ENCODE measurements around the gene TXNDC16. TPM values are rescaled to one million over a fixed set of nuclear protein-coding genes. Genes with fewer than 3 reads are reported as not detected.
A peak's percentile ranks its signal among the peaks of the same experiment; 100 is the strongest.
"Not testable (repeated sequence)": the region's sequence is repeated elsewhere in the genome, so short reads cannot be mapped to it uniquely, and the experiment has no call there.

The TXNDC16 gene
- total RNA-seq, 1 experiment from 2014 or later, result 13.2 TPM

DNA sequence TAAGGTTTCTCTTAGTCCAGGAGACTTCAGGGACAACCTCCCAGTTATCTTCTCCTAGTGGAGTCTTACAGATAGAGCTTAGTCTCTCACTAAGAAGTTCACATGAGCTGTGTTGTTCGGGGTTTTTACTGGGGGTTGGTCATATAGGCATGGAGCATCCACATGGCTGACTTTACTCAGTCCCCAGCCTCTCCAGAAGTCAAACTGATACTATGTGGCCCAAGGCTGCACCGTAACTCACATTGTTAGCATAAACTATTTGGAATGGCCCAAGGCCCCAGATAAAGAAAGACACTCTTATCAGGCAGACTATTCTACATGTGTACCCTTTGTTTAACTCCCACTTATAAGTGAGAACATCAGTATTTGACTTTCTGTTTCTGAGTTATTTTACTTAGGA, 23.6 kb upstream of the TXNDC16 start:
- Histone ChIP-seq H3T11ph (ENCODE audit: low read length) (no peak overlapping the region), H3K27me3 (ENCODE audit: insufficient read depth, low read length) (no peaks in the 10 kb centered on the region), H3K9me3 (ENCODE audit: control insufficient read depth, low read depth, low read length) (no peaks in the 10 kb centered on the region), H2BK15ac (ENCODE audit: low read depth, low read length) (no peak overlapping the region), H3K79me2 (ENCODE audit: insufficient read depth, low read length) (no peaks in the 10 kb centered on the region), H4K8ac (replicated peaks; ENCODE audit: insufficient read length, low read depth, low read length) (no peak overlapping the region), H4K20me1 (ENCODE audit: control insufficient read depth, insufficient read depth, insufficient read length) (no peaks in the 10 kb centered on the region), H4K5ac (ENCODE audit: insufficient read length, low read depth, low read length) (no peak overlapping the region), H2BK5ac (ENCODE audit: insufficient read length, low read length) (no peak overlapping the region), H3K4me1 (ENCODE audit: insufficient read depth, low read length) (no peaks in the 10 kb centered on the region), H3K14ac (ENCODE audit: insufficient read depth, low read length) (no peak overlapping the region), H2AFZ (ENCODE audit: low read length) (no peak overlapping the region), H2BK12ac (ENCODE audit: insufficient read length, low read depth, low read length) (no peak overlapping the region), H3K9ac (ENCODE audit: extremely low read depth, insufficient read length, low read length) (no peak overlapping the region), H3K18ac (ENCODE audit: insufficient read length, low read depth, low read length) (no peak overlapping the region), H3K56ac (ENCODE audit: insufficient read length, low read depth, low read length) (no peak overlapping the region), H4K91ac (ENCODE audit: insufficient read length, low read depth, low read length) (no peak overlapping the region), H3K23ac (ENCODE audit: insufficient read length, low read depth, low read length) (no peak overlapping the region), H3K27ac (ENCODE audit: insufficient read length, low read depth, low read length) (no peak overlapping the region), H3K23me2 (ENCODE audit: insufficient read length, low read depth, low read length, poor library complexity, severe bottlenecking) (no peaks in the 10 kb centered on the region), H3K4ac (ENCODE audit: low read depth, low read length) (no peak overlapping the region), H3K4me2 (ENCODE audit: insufficient read depth, insufficient read length, low read length) (no peak overlapping the region), H2BK120ac (ENCODE audit: low read depth, low read length, poor library complexity, severe bottlenecking) (no peak overlapping the region), H2BK20ac (ENCODE audit: low read depth, low read length, poor library complexity, severe bottlenecking) (no peak overlapping the region), H2AK5ac (ENCODE audit: insufficient read length, low read length) (no peak overlapping the region), H3K79me1 (ENCODE audit: insufficient read depth, low read depth, low read length, poor library complexity, severe bottlenecking) (no peaks in the 10 kb centered on the region)
- Mint-ChIP-seq H3K4me1 (no peaks in the 10 kb centered on the region), H3K4me3 (no peak overlapping the region), H3K27me3 (ENCODE audit: low read depth) (peaks cover 10% of the 10 kb centered on the region), H3K36me3 (ENCODE audit: insufficient read depth in 1 of 3, low read depth in 3 of 3) (peaks cover 9 to 25% (median 18%) of the 10 kb centered on the region in 3 experiments), H3K9me3 (peaks cover 30 to 31% of the 10 kb centered on the region in 2 experiments), H3K27ac (no peak overlapping the region)
- WGBS (ENCODE audit: extremely low coverage, insufficient read length, low lambda C conversion rate), result no CpG with 5 or more reads among the region's 2 CpGs
- TF ChIP-seq, protein P1, sequence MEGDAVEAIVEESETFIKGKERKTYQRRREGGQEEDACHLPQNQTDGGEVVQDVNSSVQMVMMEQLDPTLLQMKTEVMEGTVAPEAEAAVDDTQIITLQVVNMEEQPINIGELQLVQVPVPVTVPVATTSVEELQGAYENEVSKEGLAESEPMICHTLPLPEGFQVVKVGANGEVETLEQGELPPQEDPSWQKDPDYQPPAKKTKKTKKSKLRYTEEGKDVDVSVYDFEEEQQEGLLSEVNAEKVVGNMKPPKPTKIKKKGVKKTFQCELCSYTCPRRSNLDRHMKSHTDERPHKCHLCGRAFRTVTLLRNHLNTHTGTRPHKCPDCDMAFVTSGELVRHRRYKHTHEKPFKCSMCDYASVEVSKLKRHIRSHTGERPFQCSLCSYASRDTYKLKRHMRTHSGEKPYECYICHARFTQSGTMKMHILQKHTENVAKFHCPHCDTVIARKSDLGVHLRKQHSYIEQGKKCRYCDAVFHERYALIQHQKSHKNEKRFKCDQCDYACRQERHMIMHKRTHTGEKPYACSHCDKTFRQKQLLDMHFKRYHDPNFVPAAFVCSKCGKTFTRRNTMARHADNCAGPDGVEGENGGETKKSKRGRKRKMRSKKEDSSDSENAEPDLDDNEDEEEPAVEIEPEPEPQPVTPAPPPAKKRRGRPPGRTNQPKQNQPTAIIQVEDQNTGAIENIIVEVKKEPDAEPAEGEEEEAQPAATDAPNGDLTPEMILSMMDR (conservative IDR thresholded peaks at IDR 0.05), result no peak
- no peak for DNase-seq

DNA sequence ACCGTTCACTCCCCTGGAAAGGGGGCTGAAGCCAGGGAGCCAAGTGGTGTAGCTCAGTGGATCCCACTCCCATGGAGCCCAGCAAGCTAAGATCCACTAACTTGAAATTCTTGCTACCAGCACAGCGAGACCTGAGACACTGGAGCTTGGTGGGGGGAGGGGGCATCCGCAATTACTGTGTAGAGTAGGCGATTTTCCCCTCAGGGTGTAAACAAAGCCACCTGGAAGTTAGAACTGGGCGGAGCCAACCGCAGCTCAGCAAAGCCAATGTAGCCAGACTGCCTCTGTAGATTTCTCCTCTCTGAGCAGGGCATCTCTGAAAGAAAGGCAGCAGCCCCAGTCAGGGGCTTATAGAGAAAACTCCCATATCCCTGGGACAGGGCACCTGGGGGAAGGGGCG, 16.1 kb upstream of the TXNDC16 start:
- not testable (repeated sequence) for H3K9ac ChIP-seq (ENCODE audit: extremely low read depth, insufficient read length, low read length); H2BK120ac ChIP-seq (ENCODE audit: low read depth, low read length, poor library complexity, severe bottlenecking); H4K5ac ChIP-seq (ENCODE audit: insufficient read length, low read depth, low read length); H2BK20ac ChIP-seq (ENCODE audit: low read depth, low read length, poor library complexity, severe bottlenecking); H2AK5ac ChIP-seq (ENCODE audit: insufficient read length, low read length); H3K23ac ChIP-seq (ENCODE audit: insufficient read length, low read depth, low read length); H2BK5ac ChIP-seq (ENCODE audit: insufficient read length, low read length); H3K9me3 ChIP-seq (ENCODE audit: control insufficient read depth, low read depth, low read length); H3K56ac ChIP-seq (ENCODE audit: insufficient read length, low read depth, low read length); H3K27ac ChIP-seq (ENCODE audit: insufficient read length, low read depth, low read length); H3K79me2 ChIP-seq (ENCODE audit: insufficient read depth, low read length); H3K4ac ChIP-seq (ENCODE audit: low read depth, low read length); H4K8ac ChIP-seq (replicated peaks; ENCODE audit: insufficient read length, low read depth, low read length); H3T11ph ChIP-seq (ENCODE audit: low read length); H3K14ac ChIP-seq (ENCODE audit: insufficient read depth, low read length); H3K79me1 ChIP-seq (ENCODE audit: insufficient read depth, low read depth, low read length, poor library complexity, severe bottlenecking); H3K4me1 ChIP-seq (ENCODE audit: insufficient read depth, low read length); H3K27ac Mint-ChIP-seq; H2BK12ac ChIP-seq (ENCODE audit: insufficient read length, low read depth, low read length); H3K4me2 ChIP-seq (ENCODE audit: insufficient read depth, insufficient read length, low read length); H2AFZ ChIP-seq (ENCODE audit: low read length); H3K18ac ChIP-seq (ENCODE audit: insufficient read length, low read depth, low read length); H4K91ac ChIP-seq (ENCODE audit: insufficient read length, low read depth, low read length); H3K4me3 Mint-ChIP-seq; H4K20me1 ChIP-seq (ENCODE audit: control insufficient read depth, insufficient read depth, insufficient read length); H2BK15ac ChIP-seq (ENCODE audit: low read depth, low read length); H3K27me3 ChIP-seq (ENCODE audit: insufficient read depth, low read length); H3K23me2 ChIP-seq (ENCODE audit: insufficient read length, low read depth, low read length, poor library complexity, severe bottlenecking); H3K4me1 Mint-ChIP-seq
- peak; percentile 53 for DNase-seq
- peaks cover 12% of the 10 kb centered on the region for H3K27me3 Mint-ChIP-seq (ENCODE audit: low read depth)
- no CpG with 5 or more reads among the region's 7 CpGs for WGBS (ENCODE audit: extremely low coverage, insufficient read length, low lambda C conversion rate)
- peaks cover 27 to 43% (median 39%) of the 10 kb centered on the region in 3 experiments for H3K36me3 Mint-ChIP-seq (ENCODE audit: insufficient read depth in 1 of 3, low read depth in 3 of 3)
- peaks cover 46 to 48% of the 10 kb centered on the region in 2 experiments for H3K9me3 Mint-ChIP-seq

Measured in H9 (cell line).